ENCODE data around the gene ADGRF1.
"Not testable (repeated sequence)": the region's sequence is repeated elsewhere in the genome, so short reads cannot be mapped to it uniquely, and the experiment has no call there.

The ADGRF1 gene

GRCh38 chr6:47019941-47020340 lies 22.2 kb downstream of the ADGRF1 start:
- DNase-seq = no peak

- DNase-seq = no peak
Measured at GRCh38 chr6:47016909-47017308, 25.2 kb downstream of the ADGRF1 start.

- no peak for DNase-seq
Measured at GRCh38 chr6:47016261-47016660, 25.9 kb downstream of the ADGRF1 start.

- no peak for DNase-seq
Measured at GRCh38 chr6:47014401-47014800, 27.7 kb downstream of the ADGRF1 start.

GRCh38 chr6:47009583-47009982 lies 32.5 kb downstream of the ADGRF1 start:
- no peak for DNase-seq

GRCh38 chr6:47008397-47008763 lies 33.8 kb downstream of the ADGRF1 start:
- no peak for DNase-seq

GRCh38 chr6:47007657-47008396 lies 34.3 kb downstream of the ADGRF1 start:
- DNase-seq = no peak

GRCh38 chr6:47005486-47005885 lies 36.6 kb downstream of the ADGRF1 start:
- DNase-seq = no peak

GRCh38 chr6:47004463-47004862 lies 37.7 kb downstream of the ADGRF1 start:
- DNase-seq = no peak

GRCh38 chr6:47000842-47001241 lies 41.3 kb downstream of the ADGRF1 start:
- DNase-seq = no peak

- no peak for DNase-seq
Measured at GRCh38 chr6:46998436-46999017, 43.6 kb downstream of the ADGRF1 start.

- no peak for DNase-seq
Measured at GRCh38 chr6:46997646-46998045, 44.5 kb downstream of the ADGRF1 start.

- no peak for DNase-seq
Measured at GRCh38 chr6:46996860-46997641, 45.1 kb downstream of the ADGRF1 start.

- DNase-seq = no peak
Measured at GRCh38 chr6:46994933-46995332, 47.2 kb downstream of the ADGRF1 start.

- no peak for DNase-seq
Measured at GRCh38 chr6:46993846-46994245, 48.3 kb downstream of the ADGRF1 start.

- DNase-seq = not testable (repeated sequence)
Measured at GRCh38 chr6:46992391-46992790, 49.7 kb downstream of the ADGRF1 start.

GRCh38 chr6:46990818-46991510 lies 51.2 kb downstream of the ADGRF1 start:
- peak; percentile 77 for DNase-seq

- no peak for DNase-seq
Measured at GRCh38 chr6:46990031-46990644, 52.0 kb downstream of the ADGRF1 start.

- no peak for DNase-seq
Measured at GRCh38 chr6:46989398-46989797, 52.7 kb downstream of the ADGRF1 start.

- no peak for DNase-seq
Measured at GRCh38 chr6:46985943-46986342, 56.2 kb downstream of the ADGRF1 start.

GRCh38 chr6:46983007-46983411 lies 59.1 kb downstream of the ADGRF1 start:
- no peak for DNase-seq

GRCh38 chr6:46979206-46979605 lies 62.9 kb downstream of the ADGRF1 start:
- DNase-seq = no peak

GRCh38 chr6:46974786-46975185 lies 67.3 kb downstream of the ADGRF1 start:
- no peak for DNase-seq
